GM19238 (cell line): ENCODE results near the gene SLBP.

Experiments
- DNase-seq: peaks from one replicate; pipeline ENCODE4 v3.0.0; 2011; ENCODE audit warnings: low spot score; ENCODE audit not compliant: insufficient read length

Gene SLBP

GRCh38 chr4:1712216-1713002 is at the start of gene SLBP:
SLBP (minus strand) TSS chr4:1712319; CDS start chr4:1712188, 131 bp downstream.
- DNase-seq = peak; percentile 99

GRCh38 chr4:1761130-1761689 is 49.1 kb upstream of the SLBP start:
- DNase-seq = no peak

- DNase-seq = no peak
These were observed 48.5 kb upstream of the SLBP start for GRCh38 chr4:1760521-1761071.

- no peak for DNase-seq
These were observed 47.7 kb upstream of the SLBP start for GRCh38 chr4:1759818-1760223.

GRCh38 chr4:1759170-1759817 is 47.2 kb upstream of the SLBP start:
- DNase-seq = no peak

- no peak for DNase-seq
These were observed 46.4 kb upstream of the SLBP start for GRCh38 chr4:1758306-1759121.

GRCh38 chr4:1757836-1758235 is 45.7 kb upstream of the SLBP start:
- DNase-seq = no peak

- no peak for DNase-seq
These were observed 45.0 kb upstream of the SLBP start for GRCh38 chr4:1756893-1757779.

GRCh38 chr4:1756079-1756478 is 44.0 kb upstream of the SLBP start:
- DNase-seq = no peak

GRCh38 chr4:1755297-1755696 is 43.2 kb upstream of the SLBP start:
- DNase-seq = no peak

GRCh38 chr4:1754336-1754735 is 42.2 kb upstream of the SLBP start:
- DNase-seq = no peak

GRCh38 chr4:1753697-1754311 is 41.7 kb upstream of the SLBP start:
- no peak for DNase-seq

- DNase-seq = no peak
These were observed 41.2 kb upstream of the SLBP start for GRCh38 chr4:1753294-1753696.

- DNase-seq = no peak
These were observed 40.3 kb upstream of the SLBP start for GRCh38 chr4:1752284-1753041.

GRCh38 chr4:1751919-1752283 is 39.8 kb upstream of the SLBP start:
- DNase-seq = no peak

GRCh38 chr4:1751155-1751918 is 39.2 kb upstream of the SLBP start:
- DNase-seq = no peak

- no peak for DNase-seq
These were observed 38.4 kb upstream of the SLBP start for GRCh38 chr4:1750381-1751154.

- DNase-seq = no peak
These were observed 37.7 kb upstream of the SLBP start for GRCh38 chr4:1749826-1750225.
